Measurements from ENCODE around the gene CHKA. TPM values are rescaled to one million over a fixed set of nuclear protein-coding genes. Genes with fewer than 3 reads are reported as not detected.

Gene CHKA
- total and polyA plus RNA-seq, 2 of the 4 experiments (the other 2 are of a cell fraction) = 4.5 to 8.4 TPM

- in situ Hi-C loops (cut with MboI; ENCODE audit: low sequenced_read_pairs) (no loop called here), dilution Hi-C loops (cut with HindIII; ENCODE audit: low sequenced_read_pairs, unreplicated experiment) (no loop called here), intact Hi-C loops (cut with micrococcal nuclease) (no loop called here)
- H4K8ac ChIP-seq (ENCODE audit: low read depth in 2 of 2, low read length in 2 of 2) = no peak overlapping the region
- H2BK120ac ChIP-seq (ENCODE audit: low read depth, low read length) = no peak overlapping the region
- peaks cover 10% of the 10 kb centered on the region; the same call in 1 of the 2 replicates for H3K9me1 ChIP-seq (ENCODE audit: insufficient read depth, low read length)
- H2AK9ac ChIP-seq (replicated peaks; ENCODE audit: low read depth, low read length, poor library complexity) = no peak overlapping the region
- no peaks in the 10 kb centered on the region for H3K27me3 ChIP-seq (ENCODE audit: control insufficient read depth, insufficient read depth, low read length)
- ChIA-PET POLR2A (ENCODE audit: unreplicated experiment) (no interaction called here), CTCF (no interaction called here)
- no peak overlapping the region for H3K56ac ChIP-seq (ENCODE audit: extremely low read depth, insufficient read depth, low read length)
- H3K14ac ChIP-seq (replicated peaks; ENCODE audit: low read depth, low read length) = no peak overlapping the region
- H3K36me3 ChIP-seq (ENCODE audit: control insufficient read depth, insufficient read depth, low read length) = peaks cover 14% of the 10 kb centered on the region
- no peaks in the 10 kb centered on the region for H4K20me1 ChIP-seq (ENCODE audit: insufficient read depth, low read length)
- no peak overlapping the region for H2AFZ ChIP-seq (replicated peaks; ENCODE audit: low read length, poor library complexity)
- H4K91ac ChIP-seq (ENCODE audit: insufficient read depth, low read depth, low read length) = no peak overlapping the region
- no peak overlapping the region for H2BK15ac ChIP-seq (ENCODE audit: low read depth, low read length)
- DNase-seq (no peak), ATAC-seq (ENCODE audit: low read depth) (no peak)
- no peak overlapping the region for H3K27ac ChIP-seq (ENCODE audit: insufficient read depth, low read length)
- no peak overlapping the region for H2AK5ac ChIP-seq (ENCODE audit: low read depth, low read length)
- H3K9ac ChIP-seq (ENCODE audit: low read depth, low read length) = no peak overlapping the region
- no peak overlapping the region for H4K5ac ChIP-seq (ENCODE audit: low read depth, low read length)
- no peak overlapping the region for H3K4me2 ChIP-seq (ENCODE audit: low read depth, low read length)
- no peak overlapping the region for H2BK20ac ChIP-seq (ENCODE audit: low read depth, low read length)
- no TSS peak for BruUV-seq (replicated peaks)
- H3K18ac ChIP-seq (ENCODE audit: low read depth, low read length) = no peak overlapping the region
- H3K79me1 ChIP-seq (ENCODE audit: low read depth in 1 of 2, low read length in 2 of 2) = no peaks in the 10 kb centered on the region; a peak in 1 of 4 replicates
- H2BK5ac ChIP-seq (ENCODE audit: low read depth, low read length, poor library complexity, severe bottlenecking) = no peak overlapping the region
- H3K4me3 ChIP-seq (ENCODE audit: insufficient read depth, low read depth, low read length) = no peak overlapping the region
- H3K4me1 ChIP-seq (ENCODE audit: control insufficient read depth, insufficient read depth, low read length) = no peaks in the 10 kb centered on the region
- no peaks in the 10 kb centered on the region for H3K9me3 ChIP-seq (ENCODE audit: control insufficient read depth, insufficient read depth, low read length)
- WGBS, 2 experiments (ENCODE audit: extremely low coverage in 2 of 2, insufficient read length in 1 of 2) = 96% methylated on average over 4 of the region's 4 CpGs; no CpG with 5 or more reads in 1 of the 2 experiments
- H3K23ac ChIP-seq (ENCODE audit: low read depth, low read length) = no peak overlapping the region
- TF ChIP-seq MAZ (IDR thresholded peaks at IDR 0.05; ENCODE audit: borderline replicate concordance, low read depth, low read length) = no peak
- no peak for TF ChIP-seq POLR2A (IDR thresholded peaks at IDR 0.05; ENCODE audit: low read depth, low read length)
- TF ChIP-seq RAD21 (IDR thresholded peaks at IDR 0.05; ENCODE audit: low read length) = no peak
- TF ChIP-seq MAFK (IDR thresholded peaks at IDR 0.05; ENCODE audit: low read depth, low read length) = no peak
- no peak for TF ChIP-seq MXI1 (IDR thresholded peaks at IDR 0.05; ENCODE audit: borderline replicate concordance, low read depth, low read length)
- TF ChIP-seq CHD1 (IDR thresholded peaks at IDR 0.05; ENCODE audit: low read depth, low read length) = no peak
- TF ChIP-seq ELK1 (IDR thresholded peaks at IDR 0.05; ENCODE audit: borderline replicate concordance, low read depth, low read length) = no peak
- TF ChIP-seq NFE2L2 (IDR thresholded peaks at IDR 0.05; ENCODE audit: low read depth, low read length) = no peak
- TF ChIP-seq RFX5 (IDR thresholded peaks at IDR 0.05; ENCODE audit: low read depth, low read length) = no peak
- no peak for TF ChIP-seq RCOR1 (IDR thresholded peaks at IDR 0.05; ENCODE audit: insufficient replicate concordance, low read length)
- TF ChIP-seq CEBPB (IDR thresholded peaks at IDR 0.05; ENCODE audit: low read depth, low read length) = no peak
- TF ChIP-seq CTCF (conservative IDR thresholded peaks at IDR 0.05; ENCODE audit: low read depth, low read length) = no peak
- no peak for TF ChIP-seq USF2 (IDR thresholded peaks at IDR 0.05; ENCODE audit: low read depth, low read length)
- no peak for TF ChIP-seq SMC3 (IDR thresholded peaks at IDR 0.05; ENCODE audit: low read depth, low read length)
- no peak for TF ChIP-seq FOS (IDR thresholded peaks at IDR 0.05; ENCODE audit: low read depth, low read length)
- TF ChIP-seq BHLHE40 (IDR thresholded peaks at IDR 0.05; ENCODE audit: low read depth, low read length) = no peak
- H3K4ac ChIP-seq (ENCODE audit: low read depth, low read length) = no peak overlapping the region
Observed at GRCh38 chr11:68057807-68058206, 63.4 kb downstream of the CHKA start.

All from IMR-90 (cell line).